Testis (tissue), 2 donors: Measurements from ENCODE around the gene APRT.

ENCODE experiments used
- CTCF ChIP-seq, 3 experiments: fragments of 450-650 bp in 2 of 3; fragments of 200-600 bp in 1 of 3; sonication (generic) in 1 of 3; IDR thresholded peaks; one replicate each; pipeline ENCODE4 v1.5.1; 2016 to 2019; ENCODE audit warnings: antibody characterized with exemption in 3 of 3, mild to moderate bottlenecking in 2 of 3, moderate library complexity in 1 of 3
- POLR2A ChIP-seq: fragments of 450-650 bp; IDR thresholded peaks from one replicate; pipeline ENCODE4 v1.6.1; 2017; ENCODE audit warnings: antibody characterized with exemption, mild to moderate bottlenecking, moderate library complexity

GRCh38 chr16:88828711-88829110 is 17.0 kb upstream of the APRT start:
- no peak for TF ChIP-seq CTCF (IDR thresholded peaks at IDR 0.05)
- no peak for TF ChIP-seq POLR2A
